HL-60 (cell line): Measurements from ENCODE around the gene SEC23B. TPM values are rescaled to one million over a fixed set of nuclear protein-coding genes. Genes with fewer than 3 reads are reported as not detected.

Experiments
- DNase-seq, 2 experiments: peaks; one replicate each; pipeline ENCODE4 v3.0.0-alpha.2; 2010 to 2020; ENCODE audit warnings: low read depth in 1 of 2, low spot score in 1 of 2
- H3K27ac ChIP-seq: fragments of 250-450 bp; sonication (Bioruptor Pico); replicated peaks from 2 replicates; pipeline ENCODE4 v1.5.1; 2020; ENCODE audit warnings: mild to moderate bottlenecking, moderate library complexity
- H3K27me3 ChIP-seq: fragments of 250-450 bp; sonication (Bioruptor Pico); 2 replicates; pipeline ENCODE4 v1.5.1; 2021; ENCODE audit warnings: mild to moderate bottlenecking, moderate library complexity; ENCODE audit not compliant: insufficient read depth, poor library complexity, severe bottlenecking
- H3K4me3 ChIP-seq: replicated peaks from 2 replicates; pipeline ENCODE4 v1.5.1; 2011; ENCODE audit warnings: mild to moderate bottlenecking, control low read depth, low read length; ENCODE audit not compliant: insufficient read depth
- GABPA ChIP-seq: IDR thresholded peaks from 2 replicates; pipeline ENCODE4 v1.6.1; 2012; ENCODE audit warnings: low read depth
- POLR2AphosphoS5 ChIP-seq: IDR thresholded peaks from 2 replicates; pipeline ENCODE4 v1.6.1; 2012; ENCODE audit warnings: low read depth
- SPI1 ChIP-seq: IDR thresholded peaks from 2 replicates; pipeline ENCODE4 v1.6.1; 2012; ENCODE audit warnings: low read depth, mild to moderate bottlenecking, borderline replicate concordance
- microRNA-seq: library from miRNA; unstranded; fragments of <30 nt; microRNA quantifications from one replicate; pipeline ENCODE4, GENCODE V29; 2018
- TF ChIP-seq, protein P1 (sequence below): IDR thresholded peaks from 2 replicates; pipeline ENCODE4 v1.6.1; 2012; ENCODE audit warnings: low read depth; ENCODE audit not compliant: insufficient replicate concordance
- TF ChIP-seq, protein P2 (sequence below): IDR thresholded peaks from one replicate; pipeline ENCODE4 v1.5.1; 2011; ENCODE audit warnings: low read length, control low read depth, inconsistent platforms; ENCODE audit not compliant: insufficient read depth

The SEC23B gene

GRCh38 chr20:18596270-18596669 is 88.5 kb downstream of the SEC23B start:
- H3K27ac ChIP-seq: no peak overlapping the region
- TF ChIP-seq SPI1: no peak
- no peak for TF ChIP-seq GABPA
- TF ChIP-seq POLR2AphosphoS5: no peak
- TF ChIP-seq, protein P1, sequence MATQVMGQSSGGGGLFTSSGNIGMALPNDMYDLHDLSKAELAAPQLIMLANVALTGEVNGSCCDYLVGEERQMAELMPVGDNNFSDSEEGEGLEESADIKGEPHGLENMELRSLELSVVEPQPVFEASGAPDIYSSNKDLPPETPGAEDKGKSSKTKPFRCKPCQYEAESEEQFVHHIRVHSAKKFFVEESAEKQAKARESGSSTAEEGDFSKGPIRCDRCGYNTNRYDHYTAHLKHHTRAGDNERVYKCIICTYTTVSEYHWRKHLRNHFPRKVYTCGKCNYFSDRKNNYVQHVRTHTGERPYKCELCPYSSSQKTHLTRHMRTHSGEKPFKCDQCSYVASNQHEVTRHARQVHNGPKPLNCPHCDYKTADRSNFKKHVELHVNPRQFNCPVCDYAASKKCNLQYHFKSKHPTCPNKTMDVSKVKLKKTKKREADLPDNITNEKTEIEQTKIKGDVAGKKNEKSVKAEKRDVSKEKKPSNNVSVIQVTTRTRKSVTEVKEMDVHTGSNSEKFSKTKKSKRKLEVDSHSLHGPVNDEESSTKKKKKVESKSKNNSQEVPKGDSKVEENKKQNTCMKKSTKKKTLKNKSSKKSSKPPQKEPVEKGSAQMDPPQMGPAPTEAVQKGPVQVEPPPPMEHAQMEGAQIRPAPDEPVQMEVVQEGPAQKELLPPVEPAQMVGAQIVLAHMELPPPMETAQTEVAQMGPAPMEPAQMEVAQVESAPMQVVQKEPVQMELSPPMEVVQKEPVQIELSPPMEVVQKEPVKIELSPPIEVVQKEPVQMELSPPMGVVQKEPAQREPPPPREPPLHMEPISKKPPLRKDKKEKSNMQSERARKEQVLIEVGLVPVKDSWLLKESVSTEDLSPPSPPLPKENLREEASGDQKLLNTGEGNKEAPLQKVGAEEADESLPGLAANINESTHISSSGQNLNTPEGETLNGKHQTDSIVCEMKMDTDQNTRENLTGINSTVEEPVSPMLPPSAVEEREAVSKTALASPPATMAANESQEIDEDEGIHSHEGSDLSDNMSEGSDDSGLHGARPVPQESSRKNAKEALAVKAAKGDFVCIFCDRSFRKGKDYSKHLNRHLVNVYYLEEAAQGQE: no peak
- TF ChIP-seq, protein P2, sequence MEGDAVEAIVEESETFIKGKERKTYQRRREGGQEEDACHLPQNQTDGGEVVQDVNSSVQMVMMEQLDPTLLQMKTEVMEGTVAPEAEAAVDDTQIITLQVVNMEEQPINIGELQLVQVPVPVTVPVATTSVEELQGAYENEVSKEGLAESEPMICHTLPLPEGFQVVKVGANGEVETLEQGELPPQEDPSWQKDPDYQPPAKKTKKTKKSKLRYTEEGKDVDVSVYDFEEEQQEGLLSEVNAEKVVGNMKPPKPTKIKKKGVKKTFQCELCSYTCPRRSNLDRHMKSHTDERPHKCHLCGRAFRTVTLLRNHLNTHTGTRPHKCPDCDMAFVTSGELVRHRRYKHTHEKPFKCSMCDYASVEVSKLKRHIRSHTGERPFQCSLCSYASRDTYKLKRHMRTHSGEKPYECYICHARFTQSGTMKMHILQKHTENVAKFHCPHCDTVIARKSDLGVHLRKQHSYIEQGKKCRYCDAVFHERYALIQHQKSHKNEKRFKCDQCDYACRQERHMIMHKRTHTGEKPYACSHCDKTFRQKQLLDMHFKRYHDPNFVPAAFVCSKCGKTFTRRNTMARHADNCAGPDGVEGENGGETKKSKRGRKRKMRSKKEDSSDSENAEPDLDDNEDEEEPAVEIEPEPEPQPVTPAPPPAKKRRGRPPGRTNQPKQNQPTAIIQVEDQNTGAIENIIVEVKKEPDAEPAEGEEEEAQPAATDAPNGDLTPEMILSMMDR: no peak
- no peak for DNase-seq
- no peak overlapping the region for H3K4me3 ChIP-seq
- H3K27me3 ChIP-seq: no peaks in the 10 kb centered on the region

GRCh38 chr20:18609741-18610140 is 102.0 kb downstream of the SEC23B start:
- TF ChIP-seq GABPA: no peak
- TF ChIP-seq, protein P1: no peak
- TF ChIP-seq SPI1: no peak
- TF ChIP-seq, protein P2: no peak
- TF ChIP-seq POLR2AphosphoS5: no peak
- Histone ChIP-seq H3K27me3 (no peaks in the 10 kb centered on the region), H3K27ac (no peak overlapping the region), H3K4me3 (no peak overlapping the region)
- DNase-seq: no peak

Small RNAs within 50 kb of the gene (microRNA-seq; reads per million reads assigned to microRNA genes)
- gene MIR3192: not detected
